Cerebellar nuclear complex (tissue), 1 donor: ENCODE results near the gene ZNF516.

ENCODE experiments used
- DNase-seq, 2 experiments: peaks; one replicate each; lab custom pipeline; 2025; lab: John Stamatoyannopoulos, UW

The ZNF516 gene

DNA sequence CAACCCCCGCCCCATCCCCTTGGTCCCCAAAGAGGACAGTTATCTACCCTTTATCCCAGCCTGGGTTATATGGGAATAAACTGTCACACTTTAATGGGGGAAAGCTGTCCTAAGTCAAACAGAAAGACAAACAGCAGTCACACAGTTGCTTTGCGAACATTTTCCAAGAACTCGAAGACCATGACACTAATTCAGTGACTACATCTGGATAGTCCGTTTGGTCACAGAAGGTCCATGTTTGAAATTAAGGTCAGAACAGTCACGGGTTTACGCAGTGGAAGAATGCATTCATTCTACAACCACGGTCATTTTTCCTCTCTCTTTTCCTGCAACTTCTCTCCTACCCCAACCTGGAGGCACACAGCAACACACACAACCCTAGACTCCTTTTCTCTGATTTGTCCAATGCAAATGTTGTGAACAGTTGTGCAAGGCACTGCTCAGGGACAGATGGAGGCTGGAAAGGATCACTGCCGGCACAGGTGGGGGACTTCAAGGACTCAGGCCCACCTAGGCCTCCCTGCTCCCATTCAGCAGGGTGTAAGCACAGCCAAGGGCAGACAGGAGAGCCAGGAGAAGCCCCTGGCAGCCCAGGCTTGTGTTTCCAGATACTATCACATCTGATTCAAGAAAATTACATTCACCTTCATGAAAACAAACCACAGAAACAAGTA is 39.9 kb downstream of the ZNF516 start:
- no peak for DNase-seq

DNA sequence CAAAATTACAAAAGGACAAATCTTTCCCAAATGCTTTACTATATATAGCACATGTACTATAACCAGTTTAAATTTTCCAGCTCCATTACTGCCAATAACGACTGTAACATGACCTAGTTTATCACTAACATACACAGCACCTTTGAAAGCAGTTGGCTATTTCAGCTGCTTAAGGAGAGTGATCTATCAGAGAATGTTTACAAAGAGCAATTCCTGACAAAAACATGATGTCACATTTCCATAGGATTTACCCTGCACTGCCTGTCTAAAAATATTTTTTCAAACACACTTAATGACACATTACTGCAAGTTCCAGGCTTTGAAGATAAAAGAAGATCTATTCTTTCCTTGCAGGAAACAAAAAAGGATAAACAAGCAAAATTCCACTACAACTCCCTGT is 40.6 kb downstream of the ZNF516 start:
- DNase-seq: no peak

DNA sequence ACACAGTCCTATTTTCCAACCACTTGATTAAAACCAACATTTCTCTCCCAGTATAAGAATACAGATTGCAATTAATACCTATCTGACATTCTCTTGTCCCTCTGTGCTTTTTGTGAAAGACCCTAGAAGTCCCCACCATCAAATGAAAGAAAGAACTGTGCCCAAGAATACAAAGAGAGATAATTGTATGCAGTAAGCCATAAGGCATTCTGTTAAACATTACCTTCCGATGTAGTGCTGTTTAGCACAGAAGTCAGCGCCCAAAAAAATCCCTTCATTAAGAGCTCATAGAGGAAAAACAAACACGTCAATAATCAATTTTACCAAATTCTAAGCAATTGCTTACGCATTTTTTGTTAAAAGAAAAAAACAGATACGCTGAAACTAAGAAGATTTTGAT is 41.1 kb downstream of the ZNF516 start:
- no peak for DNase-seq

DNA sequence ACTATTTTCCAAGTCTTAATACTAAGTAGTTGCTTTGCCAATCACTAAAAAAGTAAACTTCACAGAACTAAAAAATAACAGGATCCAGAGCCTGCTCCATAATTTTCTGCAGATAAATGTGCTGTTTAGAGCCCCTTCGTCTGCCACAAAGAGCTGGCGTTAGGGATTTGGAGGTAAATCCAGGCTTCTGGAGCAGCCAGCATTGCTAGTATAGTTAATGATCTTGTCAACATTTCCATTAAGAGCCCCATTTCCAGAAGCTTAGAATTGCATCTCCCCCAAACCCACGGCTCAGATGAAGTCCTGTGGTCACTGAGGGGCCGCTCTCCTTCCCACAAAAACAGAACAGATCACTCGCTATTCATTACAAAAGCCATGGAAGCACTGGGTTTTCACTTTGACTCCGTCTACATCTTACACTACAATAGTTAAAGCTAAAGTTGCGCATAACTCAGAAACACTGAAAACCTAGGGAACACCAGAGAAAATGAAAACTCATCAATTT is 41.9 kb downstream of the ZNF516 start:
- DNase-seq: no peak

DNA sequence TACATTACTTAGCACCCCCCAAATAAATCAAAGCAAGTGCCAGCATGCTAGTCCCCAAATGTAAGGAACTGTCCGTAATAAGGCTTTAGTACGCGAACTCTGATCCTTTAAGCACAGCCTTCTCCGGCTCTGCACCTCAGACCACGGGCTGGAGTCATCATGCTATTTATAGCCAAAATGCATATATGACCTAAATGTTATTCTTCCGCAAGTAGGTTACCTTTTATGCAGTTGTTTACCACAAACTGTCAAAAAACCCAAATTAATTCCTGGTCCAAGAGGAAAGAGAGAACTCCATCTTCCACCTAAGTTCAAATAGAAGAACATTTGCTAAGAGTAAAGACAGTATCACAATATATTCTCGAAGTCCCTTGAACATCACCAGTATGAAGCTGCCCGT is 42.7 kb downstream of the ZNF516 start:
- no peak for DNase-seq

DNA sequence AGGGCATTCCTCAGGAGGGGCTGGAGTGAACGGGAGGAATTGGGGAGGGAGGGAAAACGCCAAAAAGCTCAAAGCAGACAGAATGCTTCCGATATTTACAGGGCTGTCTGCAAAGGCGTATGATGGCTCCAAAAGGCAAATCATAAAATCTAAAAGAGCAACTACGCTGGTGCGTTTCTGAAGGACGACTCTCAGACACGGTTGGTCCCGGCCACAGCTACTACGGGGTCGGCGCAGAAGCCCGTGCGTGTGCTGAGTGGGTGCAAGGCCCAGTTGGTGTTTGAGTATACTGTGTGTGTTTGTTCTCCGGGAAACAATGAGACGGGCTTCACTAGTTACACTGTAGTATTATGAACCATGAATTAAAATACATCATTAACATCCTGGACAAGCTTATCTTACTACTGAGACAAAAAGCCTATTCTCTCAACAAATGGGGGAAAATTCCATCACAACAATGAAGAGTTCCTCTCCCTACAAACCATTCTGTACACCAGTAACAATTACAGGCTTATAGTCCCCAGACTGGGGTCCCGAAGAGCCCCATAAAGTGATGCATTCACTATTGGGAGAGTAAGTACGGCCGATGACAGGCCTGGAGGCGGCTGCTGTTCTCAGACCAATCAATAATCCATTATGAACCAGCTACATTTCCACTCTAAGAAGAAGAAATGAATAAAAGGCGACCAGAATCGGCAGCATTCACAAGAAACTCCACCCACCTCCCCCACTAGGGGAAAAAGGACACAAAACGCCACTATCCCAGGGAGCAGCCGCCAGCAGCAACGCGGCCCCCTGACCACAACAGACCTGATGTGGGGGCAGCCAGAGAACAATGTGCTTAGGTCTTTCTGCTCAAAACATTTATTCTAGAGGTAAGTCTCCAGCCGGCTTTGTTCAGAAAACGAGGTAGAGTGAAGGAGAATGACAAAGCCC is 43.4 kb downstream of the ZNF516 start:
- DNase-seq: no peak

DNA sequence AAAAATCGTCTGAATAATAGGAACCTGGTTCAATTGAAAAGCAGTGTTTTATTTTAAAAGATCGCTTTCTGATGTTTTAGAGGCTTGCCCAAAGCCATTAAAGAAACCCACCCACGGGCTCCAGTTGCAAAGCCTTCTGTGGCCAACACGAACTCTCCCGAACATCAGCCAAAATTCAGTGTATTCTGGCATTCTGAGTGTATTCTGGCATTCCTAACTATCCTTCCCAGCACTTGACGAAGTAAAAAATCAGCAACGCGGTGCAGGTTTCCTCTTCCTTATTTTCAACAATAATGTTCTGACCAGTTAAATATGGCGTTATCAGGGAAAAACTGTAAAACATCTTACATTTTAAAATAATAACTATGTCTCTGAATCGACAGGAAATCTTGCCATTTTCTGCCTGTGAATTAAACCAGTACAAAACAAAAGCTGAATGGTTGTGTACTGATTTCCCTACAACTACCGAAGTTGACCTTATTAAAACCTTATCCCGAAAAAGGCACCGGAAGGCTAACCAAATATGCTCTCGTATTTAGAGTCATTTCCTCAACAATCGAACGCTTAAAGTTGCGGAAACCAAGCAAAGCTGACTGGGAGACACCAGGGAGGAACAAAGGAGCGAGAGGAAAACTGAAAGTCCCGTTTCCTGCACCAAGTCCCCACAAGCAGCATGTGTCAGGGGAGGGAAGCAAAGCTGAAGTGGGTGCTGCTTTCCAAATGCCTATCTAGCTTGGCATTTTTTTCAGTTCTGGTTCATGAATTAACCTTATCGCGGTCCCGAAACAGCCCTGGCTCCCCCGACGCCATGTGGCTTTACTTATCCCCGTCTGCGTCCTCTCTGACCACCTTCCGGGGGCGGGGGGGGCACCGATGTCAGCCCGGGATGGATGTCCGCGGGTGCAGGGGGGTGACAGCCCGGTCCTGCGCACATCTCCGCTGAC is 44.3 kb downstream of the ZNF516 start:
- DNase-seq: no peak

DNA sequence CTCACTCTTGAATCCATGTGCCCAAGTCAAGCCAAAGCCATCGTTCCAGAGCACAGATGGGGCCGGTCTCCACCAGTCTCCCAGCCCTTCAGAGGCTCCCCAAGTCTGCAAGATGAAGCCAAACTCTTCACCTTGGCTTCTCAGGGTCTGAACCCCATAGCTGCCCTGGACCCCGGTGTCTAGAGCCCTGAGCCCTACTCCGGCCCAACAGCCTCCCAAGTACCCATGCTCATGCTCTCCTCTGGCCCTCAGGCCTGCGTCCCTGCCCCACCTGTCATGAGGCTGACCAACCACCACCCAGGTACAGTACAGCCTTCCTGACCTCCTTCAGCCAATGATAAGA is 46.0 kb downstream of the ZNF516 start:
- no peak for DNase-seq

DNA sequence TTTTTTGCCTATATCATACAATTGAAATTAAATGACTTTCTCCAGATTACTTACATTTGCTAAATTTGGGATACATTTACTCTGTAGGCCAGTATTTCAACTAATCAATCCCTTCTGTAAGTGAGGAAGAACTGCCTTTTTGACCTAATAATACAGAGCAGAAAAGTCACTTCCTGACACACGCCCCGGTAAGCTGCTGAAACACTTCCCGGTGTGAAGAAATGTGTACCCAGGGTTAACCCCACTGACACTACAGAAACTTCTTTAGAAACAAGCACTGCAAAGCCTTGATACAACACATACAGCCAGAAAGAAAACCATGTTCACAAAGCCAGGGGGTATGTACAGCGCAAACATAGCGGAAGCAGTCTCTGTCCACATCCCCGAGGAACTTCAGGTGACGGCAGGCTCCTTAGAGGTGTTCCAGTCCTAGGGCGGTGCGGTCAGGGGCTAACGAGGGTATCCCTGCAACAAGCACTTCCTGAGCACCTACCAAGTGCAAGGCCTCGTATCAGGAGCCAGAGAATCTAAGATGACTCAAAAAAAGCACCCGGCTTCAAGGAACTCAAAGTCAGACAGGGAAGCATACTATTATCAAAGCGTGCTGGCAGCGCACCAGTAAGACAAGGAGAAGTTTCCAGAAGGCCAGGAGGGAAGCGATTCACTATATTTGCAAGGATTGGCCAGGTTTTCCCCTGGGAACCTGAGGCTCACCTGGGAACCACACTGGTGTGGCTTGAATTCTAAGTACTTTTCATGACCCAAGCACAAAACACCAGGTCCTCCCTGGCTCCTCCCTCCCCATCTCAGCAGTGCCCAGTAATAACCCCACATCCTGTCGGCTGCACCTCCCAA is 46.6 kb downstream of the ZNF516 start:
- no peak for DNase-seq

DNA sequence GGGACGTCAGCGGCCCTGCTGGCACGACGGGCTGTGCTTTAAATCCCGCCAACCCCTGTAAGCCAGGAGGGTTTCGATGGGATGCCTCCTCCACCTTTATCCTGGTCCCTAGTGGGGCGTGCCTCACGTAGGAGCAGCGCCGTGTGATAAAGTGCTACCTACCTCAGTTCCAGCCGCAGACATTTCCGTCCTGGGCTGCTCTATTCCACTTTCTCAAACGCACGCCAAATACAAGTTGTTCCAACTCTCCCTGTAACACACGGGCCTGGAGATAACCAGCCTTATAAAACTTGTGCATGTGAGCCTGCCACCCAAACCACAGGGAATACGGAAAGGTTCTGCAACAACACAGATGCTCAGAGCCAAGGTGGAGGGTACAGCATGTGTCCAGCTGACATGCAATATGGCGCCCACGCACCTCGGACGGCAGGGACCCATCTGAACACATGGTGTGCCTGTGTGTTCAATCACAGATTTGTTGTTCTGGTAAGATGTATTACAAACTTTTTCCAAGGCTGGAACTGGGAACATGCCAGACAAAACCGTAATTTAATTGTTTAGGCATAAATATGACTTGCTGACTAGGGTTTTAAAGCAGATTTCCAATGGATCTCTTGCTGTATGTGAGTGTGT is 47.7 kb downstream of the ZNF516 start:
- no peak for DNase-seq

DNA sequence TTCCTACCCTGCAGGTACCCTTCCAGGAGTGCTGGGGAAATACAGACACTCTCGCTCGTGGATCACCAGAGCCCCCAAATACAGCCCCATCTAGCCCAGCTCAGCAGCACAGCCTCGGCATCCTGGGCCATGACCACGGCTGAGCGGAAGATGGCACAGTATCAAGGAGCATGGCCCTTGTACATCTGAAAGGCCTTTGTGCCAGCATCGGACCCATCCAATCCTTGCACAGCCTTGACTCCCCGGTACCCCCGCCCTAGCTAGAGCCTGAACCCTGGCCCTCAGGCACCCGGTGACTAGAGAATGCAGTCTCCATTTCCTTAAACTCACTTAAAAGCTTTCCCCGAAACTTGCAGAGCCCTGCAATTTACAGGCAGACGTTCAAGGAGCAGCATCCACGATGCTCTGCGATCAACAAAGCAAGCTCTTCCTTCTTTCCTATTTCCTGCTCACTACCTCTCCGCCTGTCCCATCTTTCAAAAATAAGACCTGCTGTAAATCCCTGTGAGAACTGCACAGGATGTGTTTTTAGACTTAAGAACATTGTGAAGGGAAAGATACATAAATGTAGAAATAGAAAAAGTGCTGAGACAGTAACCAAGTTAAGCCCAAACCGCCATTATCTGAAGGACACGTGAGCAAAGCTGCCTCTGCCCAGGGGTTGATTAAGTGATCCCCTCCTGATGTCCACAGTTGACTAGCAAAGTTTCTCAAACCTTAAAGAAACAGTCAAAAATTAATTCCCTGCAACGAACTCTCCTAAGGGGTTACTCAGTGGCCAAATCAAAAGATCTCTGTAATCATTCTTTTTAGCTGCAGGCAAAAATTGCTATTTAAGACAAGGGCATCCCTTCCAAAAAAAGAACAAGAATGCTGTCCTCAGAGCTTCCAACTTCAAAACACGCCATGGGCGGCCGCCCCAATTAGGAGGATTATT is 48.5 kb downstream of the ZNF516 start:
- no peak for DNase-seq

DNA sequence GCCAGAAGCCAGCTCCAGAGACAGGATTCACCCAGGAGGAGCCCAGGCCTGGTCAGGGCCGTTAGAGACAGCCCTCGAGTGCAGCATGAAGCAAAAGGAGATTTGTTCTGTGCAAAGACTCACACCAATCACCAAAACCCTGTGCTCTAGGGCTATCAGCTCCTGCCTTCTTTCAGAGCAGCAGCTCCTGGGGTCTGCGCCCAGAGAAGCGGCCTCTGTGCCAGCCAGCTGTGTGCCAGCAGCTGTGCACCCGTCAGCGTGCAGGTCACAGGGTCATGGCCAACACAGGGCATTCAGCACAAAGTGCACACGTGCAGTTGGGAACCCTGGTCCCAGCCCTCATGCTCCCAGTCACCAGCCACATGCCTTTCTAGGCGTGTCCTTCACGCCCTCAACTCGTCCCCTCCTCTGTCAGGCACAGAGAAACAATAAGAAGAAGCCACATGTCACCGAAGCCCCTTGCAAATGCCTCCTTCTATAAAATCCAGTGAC is 49.3 kb downstream of the ZNF516 start:
- DNase-seq: no peak

DNA sequence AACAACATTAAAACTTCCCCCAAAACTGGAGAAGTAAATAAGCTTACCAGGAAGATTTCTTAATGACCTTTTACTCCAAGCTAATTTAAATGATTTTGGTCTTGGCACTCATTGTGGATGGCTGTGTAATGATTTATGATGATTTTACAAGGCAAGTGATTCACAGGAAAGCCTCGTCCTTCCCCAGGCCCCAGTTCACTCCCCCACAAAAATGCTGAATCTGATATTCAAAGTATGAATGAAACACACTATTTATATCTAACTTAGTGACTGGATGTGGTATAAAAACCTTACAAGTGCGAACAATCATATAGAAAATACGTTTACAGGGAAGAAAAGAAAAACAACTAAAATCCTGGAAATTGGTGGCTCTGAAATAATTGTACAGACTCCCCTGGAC is 49.8 kb downstream of the ZNF516 start:
- DNase-seq: no peak

DNA sequence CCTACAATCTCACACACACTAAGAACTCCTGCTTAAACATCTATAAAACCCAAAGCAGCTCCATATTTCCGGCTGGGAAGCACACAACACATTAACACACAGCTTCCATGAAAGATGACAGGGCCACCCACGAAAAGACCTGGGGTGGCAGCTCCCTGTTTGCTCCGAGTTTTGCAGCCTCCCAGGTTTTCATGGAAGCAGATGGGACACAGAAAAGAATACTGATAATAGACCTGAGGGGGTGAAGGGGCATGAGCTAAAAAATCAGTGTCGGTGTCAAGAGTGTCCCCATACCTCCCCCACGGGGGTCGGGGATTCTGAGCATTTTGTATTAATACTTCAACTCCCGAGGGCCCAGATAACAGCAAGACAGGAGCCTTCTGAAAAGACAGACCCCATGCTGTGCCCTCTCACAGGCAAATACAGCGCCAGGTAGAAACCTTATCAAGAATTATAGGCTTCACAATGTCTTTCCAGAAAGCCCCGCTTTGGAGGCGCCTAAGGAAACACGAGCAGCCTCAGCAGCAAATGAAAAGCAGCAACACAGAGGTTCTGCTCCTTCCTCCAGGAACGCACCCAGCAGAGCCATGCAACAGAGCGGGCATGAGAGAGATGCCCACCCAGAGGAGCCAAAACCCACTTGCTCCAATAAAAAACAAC is 50.5 kb downstream of the ZNF516 start:
- DNase-seq: no peak

DNA sequence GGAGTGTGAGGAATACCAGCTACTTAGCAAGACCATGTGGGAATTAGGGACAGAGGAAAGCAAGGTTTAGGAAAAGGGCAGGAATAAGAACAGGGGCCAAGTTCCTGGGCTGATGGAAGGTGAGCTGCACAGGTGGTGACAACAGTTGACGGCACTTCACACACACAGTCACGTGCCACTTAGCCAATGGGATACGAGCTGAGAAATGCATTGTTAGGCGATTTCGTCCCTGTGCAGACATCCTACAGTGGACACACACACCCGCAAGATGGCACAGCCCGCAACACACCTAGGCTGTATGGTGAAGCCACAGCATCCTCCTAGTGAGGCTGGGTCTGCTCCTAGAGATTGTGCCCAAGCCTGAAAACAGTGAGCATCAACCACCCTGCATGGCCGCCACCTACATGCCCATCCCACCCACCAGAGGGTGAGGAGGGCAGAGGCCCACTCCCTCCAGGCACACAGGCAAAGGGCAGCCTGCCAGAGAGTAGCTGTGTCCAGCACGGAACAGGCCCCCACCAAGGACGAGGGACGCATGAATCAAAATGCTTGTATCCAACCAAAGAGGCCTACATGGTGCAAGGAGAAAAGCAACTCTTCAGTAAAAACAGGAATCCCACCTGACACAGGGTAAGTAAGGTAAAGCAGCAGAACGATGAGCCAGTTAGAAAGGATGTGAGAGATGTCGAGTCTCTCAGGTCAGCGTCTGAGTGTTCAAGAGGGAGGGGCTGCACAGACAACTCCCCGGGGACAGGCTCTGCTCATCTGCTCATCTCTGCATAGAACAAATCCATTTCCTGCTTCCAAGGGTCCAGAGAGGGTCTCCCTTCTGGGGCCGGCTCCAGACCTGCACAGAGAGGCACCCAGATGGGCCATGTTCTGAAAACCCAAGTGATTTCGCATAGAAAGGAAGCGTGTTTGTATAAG is 51.3 kb downstream of the ZNF516 start:
- DNase-seq: no peak

DNA sequence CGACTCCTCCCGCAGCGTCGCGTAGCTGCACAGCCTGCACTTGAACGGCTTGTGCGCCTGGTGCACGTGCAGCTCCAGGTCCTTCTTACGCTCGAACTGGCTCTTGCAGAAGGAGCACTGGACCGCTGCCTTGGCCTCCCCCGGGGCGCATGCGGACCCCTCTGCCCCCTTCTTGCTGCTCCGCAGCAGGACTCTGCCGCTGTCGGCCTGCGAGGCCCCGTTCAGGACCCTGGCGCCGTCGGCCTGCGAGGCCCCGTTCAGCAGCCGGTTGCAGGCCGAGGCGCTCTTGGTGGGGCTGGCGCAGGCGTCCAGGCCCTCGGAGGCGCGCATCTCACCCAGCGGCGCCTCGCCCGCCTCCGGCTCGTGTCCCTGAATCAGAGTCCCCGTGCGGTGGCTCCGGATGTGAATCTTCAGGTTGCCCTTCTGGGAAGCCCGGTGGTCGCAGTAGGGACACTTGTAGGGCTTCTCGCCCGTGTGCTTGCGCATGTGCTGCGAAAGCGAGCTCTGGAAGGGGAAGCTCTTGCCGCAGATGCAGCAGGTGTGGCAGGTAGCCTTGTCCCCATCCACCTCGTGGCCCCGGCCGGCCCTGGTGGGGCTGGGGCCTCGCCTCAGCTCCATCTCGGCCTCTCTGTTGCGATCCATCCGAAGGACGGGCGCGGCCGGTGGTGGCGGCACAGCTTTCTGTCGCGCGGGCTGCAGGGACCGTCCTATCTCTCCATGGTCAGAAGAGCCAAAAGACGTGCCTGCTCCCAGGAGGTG is 52.5 kb downstream of the ZNF516 start:
- no peak for DNase-seq
